ENCODE data around the gene MAML1. TPM values are rescaled to one million over a fixed set of nuclear protein-coding genes. Genes with fewer than 3 reads are reported as not detected.

MAML1 gene
- total and polyA plus RNA-seq, 2 experiments from 2014 or later, result 9.6 to 43.9 TPM

GRCh38 chr5:179762079-179762780 is 29.6 kb downstream of the MAML1 start (continued):
- TF ChIP-seq POLR2AphosphoS5 (IDR thresholded peaks at IDR 0.05; ENCODE audit: low read depth), result no peak
- TF ChIP-seq REST (IDR thresholded peaks at IDR 0.05; ENCODE audit: unreplicated experiment), result no peak

GRCh38 chr5:179762781-179763176 is 30.2 kb downstream of the MAML1 start:
- Histone ChIP-seq H3K36me3 (ENCODE audit: insufficient read depth) (peaks cover 13% of the 10 kb centered on the region), H3K9me2 (ENCODE audit: insufficient read depth) (no peaks in the 10 kb centered on the region), H3F3A (replicated peaks; ENCODE audit: low read depth) (peaks cover 17% of the 10 kb centered on the region; the same call in 1 of the 2 replicates), H3K4me1 (ENCODE audit: insufficient read depth) (peaks cover 13% of the 10 kb centered on the region; the same call in 1 of the 2 replicates), H3K27ac (ENCODE audit: low read depth) (peak overlapping the region; percentile 73), H2AFZ (no peak overlapping the region), H3K79me2 (replicated peaks; ENCODE audit: insufficient read depth) (peaks cover 82% of the 10 kb centered on the region), H3K4me2 (no peak overlapping the region), H4K20me1 (replicated peaks; ENCODE audit: insufficient read depth) (peaks cover 52% of the 10 kb centered on the region), H3K4me3 (no peak overlapping the region), H3K27me3 (ENCODE audit: insufficient read depth) (no peaks in the 10 kb centered on the region)
- peaks cover 2% of the 10 kb centered on the region for H3K27me3 Mint-ChIP-seq (ENCODE audit: insufficient read depth, low read depth, poor library complexity)
- H3K4me1 Mint-ChIP-seq, result peaks cover 47% of the 10 kb centered on the region
- H3K27ac Mint-ChIP-seq, result peak overlapping the region; percentile 86
- peaks cover 26% of the 10 kb centered on the region for H3K36me3 Mint-ChIP-seq (ENCODE audit: low read depth)
- ATAC-seq (no peak; the same call in 1 of the 3 replicates), DNase-seq (ENCODE audit: low spot score) (no peak)
- H3K9me3 Mint-ChIP-seq, result no peaks in the 10 kb centered on the region; the same call in 2 of the 3 replicates
- no peak overlapping the region for H3K4me3 Mint-ChIP-seq
- TF ChIP-seq REST (IDR thresholded peaks at IDR 0.05; ENCODE audit: unreplicated experiment), result no peak
- no peak for TF ChIP-seq ZNF331 (CRISPR knock-in tag; IDR thresholded peaks at IDR 0.05; ENCODE audit: low read depth)
- no peak for TF ChIP-seq EZH2phosphoT487 (IDR thresholded peaks at IDR 0.05; ENCODE audit: unreplicated experiment)
- TF ChIP-seq STAT1 (IDR thresholded peaks at IDR 0.05; ENCODE audit: unreplicated experiment), result no peak
- TF ChIP-seq CREB1 (CRISPR knock-in tag; IDR thresholded peaks at IDR 0.05; ENCODE audit: low read depth), result no peak
- no peak for TF ChIP-seq NANOG (IDR thresholded peaks at IDR 0.05; ENCODE audit: borderline replicate concordance)
- TF ChIP-seq ZNF114 (CRISPR knock-in tag; IDR thresholded peaks at IDR 0.05), result no peak
- no peak for TF ChIP-seq POLR2AphosphoS5 (IDR thresholded peaks at IDR 0.05; ENCODE audit: low read depth)
- no peak for TF ChIP-seq ETS1 (IDR thresholded peaks at IDR 0.05)

All from GM23338 (cell line).